IMR-90 (cell line): ENCODE measurements around the gene MAGI2.

Experiments
- CTCF ChIP-seq: conservative IDR thresholded peaks from 2 replicates; pipeline ENCODE4 v1.5.1; 2012; ENCODE audit warnings: mild to moderate bottlenecking, low read depth, low read length, improper control_type of control experiment
- POLR2A ChIP-seq: IDR thresholded peaks from 2 replicates; pipeline ENCODE4 v1.6.1; 2012; ENCODE audit warnings: mild to moderate bottlenecking, low read depth, low read length
- RCOR1 ChIP-seq: IDR thresholded peaks from 2 replicates; pipeline ENCODE4 v1.6.1; 2012; ENCODE audit warnings: mild to moderate bottlenecking, low read length, improper control_type of control experiment; ENCODE audit not compliant: insufficient replicate concordance

GRCh38 chr7:79359827-79360226 lies 93.6 kb downstream of the MAGI2 start:
- no peak for TF ChIP-seq RCOR1
- no peak for TF ChIP-seq CTCF
- no peak for TF ChIP-seq POLR2A
